Left ventricle myocardium inferior (tissue), 1 donor: Measurements from ENCODE around the gene METTL22. TPM values are rescaled to one million over a fixed set of nuclear protein-coding genes. Genes with fewer than 3 reads are reported as not detected.

Source experiments
- DNase-seq: peaks from one replicate; pipeline ENCODE4 v3.0.0-alpha.2; 2020
- H3K27ac ChIP-seq: fragments of 200-600 bp; replicated peaks from 2 replicates; pipeline ENCODE4 v1.8.0; 2021
- H3K27me3 ChIP-seq: fragments of 200-600 bp; 2 replicates; pipeline ENCODE4 v1.8.0; 2021; ENCODE audit warnings: low read depth
- H3K36me3 ChIP-seq: fragments of 200-600 bp; 2 replicates; pipeline ENCODE4 v1.8.0; 2021
- H3K4me1 ChIP-seq: fragments of 200-600 bp; 2 replicates; pipeline ENCODE4 v1.8.0; 2021
- H3K4me3 ChIP-seq: fragments of 200-600 bp; 2 replicates; pipeline ENCODE4 v1.8.0; 2021; ENCODE audit warnings: mild to moderate bottlenecking, moderate library complexity
- H3K9me3 ChIP-seq: fragments of 200-600 bp; replicated peaks from 2 replicates; pipeline ENCODE4 v1.8.0; 2021
- intact Hi-C: fragments of 100-400 bp; cut with micrococcal nuclease; formaldehyde crosslinking; loops from one replicate; pipeline ENCODE4 v1.11.0; 2022
- total RNA-seq: library from RNA; stranded (reverse); fragmentation: NEBNext Ultra II Directional; extraction: Animal tissue kit (Norgen Biotek cat#: 25700); gene quantifications from one replicate; pipeline ENCODE4 v1.2.1, GENCODE V29; 2021
- TF ChIP-seq, protein P1 (sequence below): fragments of 200-600 bp; IDR thresholded peaks from 2 replicates; pipeline ENCODE4 v1.8.0; 2021; ENCODE audit warnings: antibody characterized with exemption, mild to moderate bottlenecking, borderline replicate concordance
- donor health status: DM: no; HTN: yes; CAD: no; lungs with severe emphysema.

METTL22 gene
- total RNA-seq, 1 donor from 2014 or later = 27.3 TPM

GRCh38 chr16:8589057-8589899 is 32.2 kb upstream of the METTL22 start:
- Histone ChIP-seq H3K27me3 (peaks cover 87% of the 10 kb centered on the region), H3K27ac (no peak overlapping the region), H3K4me1 (peaks cover 14% of the 10 kb centered on the region), H3K36me3 (no peaks in the 10 kb centered on the region), H3K9me3 (peaks cover 3% of the 10 kb centered on the region), H3K4me3 (peak overlapping the region; percentile 52)
- TF ChIP-seq, protein P1, sequence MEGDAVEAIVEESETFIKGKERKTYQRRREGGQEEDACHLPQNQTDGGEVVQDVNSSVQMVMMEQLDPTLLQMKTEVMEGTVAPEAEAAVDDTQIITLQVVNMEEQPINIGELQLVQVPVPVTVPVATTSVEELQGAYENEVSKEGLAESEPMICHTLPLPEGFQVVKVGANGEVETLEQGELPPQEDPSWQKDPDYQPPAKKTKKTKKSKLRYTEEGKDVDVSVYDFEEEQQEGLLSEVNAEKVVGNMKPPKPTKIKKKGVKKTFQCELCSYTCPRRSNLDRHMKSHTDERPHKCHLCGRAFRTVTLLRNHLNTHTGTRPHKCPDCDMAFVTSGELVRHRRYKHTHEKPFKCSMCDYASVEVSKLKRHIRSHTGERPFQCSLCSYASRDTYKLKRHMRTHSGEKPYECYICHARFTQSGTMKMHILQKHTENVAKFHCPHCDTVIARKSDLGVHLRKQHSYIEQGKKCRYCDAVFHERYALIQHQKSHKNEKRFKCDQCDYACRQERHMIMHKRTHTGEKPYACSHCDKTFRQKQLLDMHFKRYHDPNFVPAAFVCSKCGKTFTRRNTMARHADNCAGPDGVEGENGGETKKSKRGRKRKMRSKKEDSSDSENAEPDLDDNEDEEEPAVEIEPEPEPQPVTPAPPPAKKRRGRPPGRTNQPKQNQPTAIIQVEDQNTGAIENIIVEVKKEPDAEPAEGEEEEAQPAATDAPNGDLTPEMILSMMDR = peak; percentile 10
- intact Hi-C loops = no loop called here
- no peak for DNase-seq

- no peak within 1 kb of the TSS for H3K27ac ChIP-seq
- intact Hi-C loops = no loop called here
- H3K27me3 ChIP-seq = peaks cover 89% of the 10 kb centered on the region
- TF ChIP-seq, protein P1 = no peak
- H3K4me3 ChIP-seq = peak within 1 kb of the TSS; percentile 52
- peaks cover 14% of the 10 kb centered on the region for H3K4me1 ChIP-seq
- no peak for DNase-seq
- H3K36me3 ChIP-seq = no peaks in the 10 kb centered on the region
- H3K9me3 ChIP-seq = peaks cover 3% of the 10 kb centered on the region
Observed at GRCh38 chr16:8589900-8590688, 31.4 kb upstream of the METTL22 start, which contains the start of gene TMEM114. TMEM114 (minus strand) TSS chr16:8590511; CDS start chr16:8589838, 673 bp downstream.

- H3K36me3 ChIP-seq = no peaks in the 10 kb centered on the region
- DNase-seq = no peak
- H3K27ac ChIP-seq = no peak overlapping the region
- TF ChIP-seq, protein P1 = no peak
- intact Hi-C loops = no loop called here
- peaks cover 14% of the 10 kb centered on the region for H3K4me1 ChIP-seq
- peaks cover 87% of the 10 kb centered on the region for H3K27me3 ChIP-seq
- peaks cover 4% of the 10 kb centered on the region for H3K9me3 ChIP-seq
- no peak overlapping the region for H3K4me3 ChIP-seq
Observed at GRCh38 chr16:8590811-8591210, 30.7 kb upstream of the METTL22 start.

DNA sequence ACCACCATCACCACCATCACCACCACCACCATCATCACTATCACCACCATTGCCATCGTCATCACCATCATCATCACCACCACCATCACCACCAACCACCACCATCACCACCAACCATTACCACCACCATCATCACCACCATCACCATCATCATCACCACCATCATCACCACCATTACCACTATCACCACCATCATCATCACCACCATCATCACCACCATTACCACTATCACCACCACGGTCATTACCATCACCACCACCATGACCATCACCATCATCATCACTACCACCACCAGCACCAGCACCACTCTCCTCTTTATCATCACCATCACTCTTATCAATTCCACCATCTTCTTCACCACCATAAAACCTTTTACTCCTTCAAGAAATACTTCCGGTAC is 30.0 kb upstream of the METTL22 start:
- no peak overlapping the region for H3K27ac ChIP-seq
- DNase-seq = no peak
- H3K27me3 ChIP-seq = peaks cover 82% of the 10 kb centered on the region
- H3K9me3 ChIP-seq = peaks cover 11% of the 10 kb centered on the region
- no peaks in the 10 kb centered on the region for H3K36me3 ChIP-seq
- TF ChIP-seq, protein P1 = no peak
- intact Hi-C loops = no loop called here
- H3K4me3 ChIP-seq = no peak overlapping the region
- H3K4me1 ChIP-seq = peaks cover 14% of the 10 kb centered on the region

DNA sequence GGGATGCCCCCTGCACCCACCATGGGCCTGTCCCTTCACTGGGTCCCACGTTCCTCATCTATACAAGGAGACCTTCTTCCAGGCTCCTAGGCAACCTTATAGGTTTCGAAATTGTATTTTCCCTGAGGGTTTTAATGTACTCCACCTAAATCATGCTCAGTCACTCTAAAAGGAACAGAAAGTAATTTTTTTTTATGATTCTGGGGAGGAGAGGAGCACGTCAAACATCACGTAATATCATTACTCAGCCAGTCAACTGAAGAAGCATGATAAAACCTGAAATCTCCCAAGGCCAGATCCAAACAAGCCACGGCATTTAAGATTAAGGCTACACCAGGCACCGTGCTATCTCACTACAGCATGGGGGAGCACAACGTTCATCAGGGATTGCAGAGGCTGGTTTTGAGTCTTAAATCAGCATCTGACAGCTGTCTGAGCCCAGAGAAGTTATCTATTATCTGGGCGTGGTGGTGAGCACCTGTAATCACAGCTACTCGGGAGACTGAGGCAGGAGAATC is 27.3 kb upstream of the METTL22 start:
- Histone ChIP-seq H3K36me3 (no peaks in the 10 kb centered on the region), H3K27ac (no peak overlapping the region), H3K27me3 (peaks cover 57% of the 10 kb centered on the region), H3K4me1 (peaks cover 12% of the 10 kb centered on the region), H3K4me3 (no peak overlapping the region), H3K9me3 (peaks cover 28% of the 10 kb centered on the region)
- TF ChIP-seq, protein P1 = no peak
- intact Hi-C loops = no loop called here
- no peak for DNase-seq
